Caco-2 (cell line): ENCODE measurements around the gene NFIA. TPM values are rescaled to one million over a fixed set of nuclear protein-coding genes. Genes with fewer than 3 reads are reported as not detected.

Experiments used
- BruUV-seq: library from RNA; stranded (reverse); fragments of 400-500 nt; replicated peaks from 2 replicates; lab custom pipeline; 2021; lab: Mats Ljungman, UMichigan
- CTCF ChIA-PET: fragments of 300-600 bp; sonication (Branson Sonifier 250); formaldehyde crosslinking; loops from one replicate; lab custom pipeline; 2022; ENCODE audit warnings: antibody characterized with exemption; lab: Charles Lee
- POLR2A ChIA-PET: fragments of 300-600 bp; sonication (Branson Sonifier 250); formaldehyde crosslinking; loops from one replicate; lab custom pipeline; 2022; ENCODE audit warnings: antibody characterized with exemption; lab: Charles Lee
- DNase-seq, 2 experiments: peaks; one replicate each; pipeline versions ENCODE4 v3.0.0 to v3.0.0-alpha.2; 2020 to 2022
- H3K27me3 ChIP-seq: replicated peaks from 2 replicates; pipeline ENCODE4 v1.6.0; 2011; ENCODE audit warnings: low read length; ENCODE audit not compliant: control insufficient read depth, insufficient read depth
- H3K36me3 ChIP-seq: 2 replicates; pipeline ENCODE4 v1.5.1; 2011; ENCODE audit warnings: low read length; ENCODE audit not compliant: control insufficient read depth, insufficient read depth
- H3K4me1 ChIP-seq: fragments of 250-450 bp; sonication (Bioruptor Pico); 2 replicates; pipeline ENCODE4 v1.5.1; 2020; ENCODE audit warnings: mild to moderate bottlenecking
- H3K4me3 ChIP-seq: 2 replicates; pipeline ENCODE4 v1.5.1; 2011; ENCODE audit warnings: low read depth, mild to moderate bottlenecking, control low read depth, low read length
- H3K9me3 ChIP-seq: fragments of 250-450 bp; sonication (Bioruptor Pico); 2 replicates; pipeline ENCODE4 v1.5.1; 2020; ENCODE audit warnings: mild to moderate bottlenecking, moderate library complexity
- H3K27ac Mint-ChIP-seq: one replicate; pipeline ENCODE4 v1.8.0; 2022; ENCODE audit warnings: mixed read lengths; ENCODE audit not compliant: unreplicated experiment
- H3K27me3 Mint-ChIP-seq: one replicate; pipeline ENCODE4 v1.8.0; 2022; ENCODE audit warnings: mixed read lengths; ENCODE audit not compliant: insufficient read depth, unreplicated experiment
- H3K36me3 Mint-ChIP-seq: one replicate; pipeline ENCODE4 v1.8.0; 2022; ENCODE audit warnings: mild to moderate bottlenecking, mixed read lengths; ENCODE audit not compliant: insufficient read depth, unreplicated experiment
- H3K4me1 Mint-ChIP-seq: one replicate; pipeline ENCODE4 v1.8.0; 2022; ENCODE audit warnings: low read depth, mixed read lengths; ENCODE audit not compliant: unreplicated experiment
- H3K4me3 Mint-ChIP-seq: one replicate; pipeline ENCODE4 v1.8.0; 2022; ENCODE audit warnings: mild to moderate bottlenecking, moderate library complexity, mixed read lengths; ENCODE audit not compliant: unreplicated experiment
- H3K9me3 Mint-ChIP-seq: one replicate; pipeline ENCODE4 v1.8.0; 2022; ENCODE audit warnings: mixed read lengths; ENCODE audit not compliant: unreplicated experiment
- CTCF ChIP-seq, 2 experiments: fragments of 200-600 bp in 1 of 2; IDR thresholded peaks; 1 replicate in 1 of 2; 2 replicates in 1 of 2; pipeline versions ENCODE4 v1.5.1 to v1.8.0; 2011 to 2022; ENCODE audit warnings: antibody characterized with exemption in 1 of 2, control low read depth in 1 of 2, inconsistent platforms in 1 of 2, low read depth in 1 of 2, low read length in 1 of 2, mild to moderate bottlenecking in 1 of 2, moderate library complexity in 1 of 2; ENCODE audit not compliant: insufficient read depth in 1 of 2, severe bottlenecking in 1 of 2, unreplicated experiment in 1 of 2
- intact Hi-C: fragments of 100-400 bp; cut with micrococcal nuclease; formaldehyde crosslinking; loops from one replicate; pipeline ENCODE4 v1.10.0; 2022; ENCODE audit not compliant: unreplicated experiment
- total RNA-seq: library from RNA; stranded (reverse); gene quantifications from 2 replicates; pipeline ENCODE4 v1.2.3, GENCODE V29; 2022

The NFIA gene
- total RNA-seq, 1 experiment from 2014 or later = 1.4 TPM

- no peak overlapping the region for H3K27ac Mint-ChIP-seq
- Histone ChIP-seq H3K27me3 (no peaks in the 10 kb centered on the region), H3K9me3 (no peaks in the 10 kb centered on the region), H3K36me3 (no peaks in the 10 kb centered on the region), H3K4me1 (no peaks in the 10 kb centered on the region), H3K4me3 (no peak overlapping the region)
- intact Hi-C loops = no loop called here
- no peaks in the 10 kb centered on the region for H3K36me3 Mint-ChIP-seq
- no peak for DNase-seq
- H3K9me3 Mint-ChIP-seq = no peaks in the 10 kb centered on the region
- no peak for TF ChIP-seq CTCF (IDR thresholded peaks at IDR 0.05; ENCODE audit: insufficient read depth in 1 of 2, low read depth in 1 of 2, low read length in 1 of 2, severe bottlenecking in 1 of 2, unreplicated experiment in 1 of 2)
- CTCF ChIA-PET = no interaction called here
- POLR2A ChIA-PET = no interaction called here
- peaks cover 8% of the 10 kb centered on the region for H3K4me1 Mint-ChIP-seq
- BruUV-seq = no TSS peak
- no peak overlapping the region for H3K4me3 Mint-ChIP-seq
- no peaks in the 10 kb centered on the region for H3K27me3 Mint-ChIP-seq
These were observed 152.2 kb downstream of the NFIA start for GRCh38 chr1:61234587-61234919.

- no peaks in the 10 kb centered on the region for H3K36me3 ChIP-seq
- no TSS peak for BruUV-seq
- no peak for TF ChIP-seq CTCF (IDR thresholded peaks at IDR 0.05; ENCODE audit: insufficient read depth in 1 of 2, low read depth in 1 of 2, low read length in 1 of 2, severe bottlenecking in 1 of 2, unreplicated experiment in 1 of 2)
- no peak for DNase-seq
- no peaks in the 10 kb centered on the region for H3K27me3 ChIP-seq
- no peaks in the 10 kb centered on the region for H3K9me3 ChIP-seq
- H3K4me1 ChIP-seq = no peaks in the 10 kb centered on the region
- no peak overlapping the region for H3K4me3 ChIP-seq
- intact Hi-C loops = no loop called here
- Mint-ChIP-seq H3K4me3 (no peak overlapping the region), H3K9me3 (no peaks in the 10 kb centered on the region), H3K36me3 (no peaks in the 10 kb centered on the region), H3K27ac (no peak overlapping the region), H3K27me3 (no peaks in the 10 kb centered on the region), H3K4me1 (no peaks in the 10 kb centered on the region)
- ChIA-PET POLR2A (no interaction called here), CTCF (no interaction called here)
These were observed 154.8 kb downstream of the NFIA start for GRCh38 chr1:61237147-61237546.

GRCh38 chr1:61237659-61238358 lies 155.4 kb downstream of the NFIA start:
- no peaks in the 10 kb centered on the region for H3K27me3 ChIP-seq
- no peaks in the 10 kb centered on the region for H3K4me1 ChIP-seq
- POLR2A ChIA-PET = no interaction called here
- Mint-ChIP-seq H3K9me3 (no peaks in the 10 kb centered on the region), H3K27ac (no peak overlapping the region), H3K36me3 (no peaks in the 10 kb centered on the region), H3K4me3 (no peak overlapping the region), H3K27me3 (no peaks in the 10 kb centered on the region), H3K4me1 (no peaks in the 10 kb centered on the region)
- intact Hi-C loops = no loop called here
- no peaks in the 10 kb centered on the region for H3K9me3 ChIP-seq
- no peak for TF ChIP-seq CTCF (IDR thresholded peaks at IDR 0.05; ENCODE audit: insufficient read depth in 1 of 2, low read depth in 1 of 2, low read length in 1 of 2, severe bottlenecking in 1 of 2, unreplicated experiment in 1 of 2)
- no peaks in the 10 kb centered on the region for H3K36me3 ChIP-seq
- CTCF ChIA-PET = no interaction called here
- no TSS peak for BruUV-seq
- H3K4me3 ChIP-seq = no peak overlapping the region
- DNase-seq = no peak
